Measurements from ENCODE around the gene MCTP2. TPM values are rescaled to one million over a fixed set of nuclear protein-coding genes. Genes with fewer than 3 reads are reported as not detected.

MCTP2 gene
- total RNA-seq (2014; rRNA removed; shearing (Covaris generic)), result 0.18 and 0.72 TPM in 2 replicates

GRCh38 chr15:94230883-94231722, at the start of gene MCTP2:
MCTP2 (plus strand) TSS chr15:94231561; CDS start chr15:94298266, 66,705 bp downstream.
- Histone ChIP-seq H3K27ac (no peak within 1 kb of the TSS), H3K36me3 (no peaks in the 10 kb centered on the region), H3K4me1 (replicated peaks) (no peaks in the 10 kb centered on the region), H3K27me3 (replicated peaks) (peaks cover 6% of the 10 kb centered on the region; the same call in 1 of the 2 replicates), H3K9me3 (replicated peaks) (no peaks in the 10 kb centered on the region), H3K4me3 (peak within 1 kb of the TSS; percentile 35)
- DNase-seq (ENCODE audit: low read depth in 1 of 2, low spot score in 2 of 2), result peak; percentile 35 to 50

- H3K4me3 ChIP-seq, result no peak overlapping the region
- H3K36me3 ChIP-seq, result no peaks in the 10 kb centered on the region
- H3K4me1 ChIP-seq (replicated peaks), result no peaks in the 10 kb centered on the region
- H3K9me3 ChIP-seq (replicated peaks), result no peaks in the 10 kb centered on the region
- no peak overlapping the region for H3K27ac ChIP-seq
- no peaks in the 10 kb centered on the region for H3K27me3 ChIP-seq (replicated peaks)
- DNase-seq (ENCODE audit: low read depth in 1 of 2, low spot score in 2 of 2), result no peak
Measured at GRCh38 chr15:94182883-94183282, 48.5 kb upstream of the MCTP2 start.

- 0 out of 2 replicates have a peak, but pooled peaks cover 4% of the 10 kb centered on the region for H3K27me3 ChIP-seq (replicated peaks)
- H3K9me3 ChIP-seq (replicated peaks), result no peaks in the 10 kb centered on the region
- H3K27ac ChIP-seq, result no peak overlapping the region
- H3K36me3 ChIP-seq, result no peaks in the 10 kb centered on the region
- DNase-seq (ENCODE audit: low read depth in 1 of 2, low spot score in 2 of 2), result no peak
- H3K4me3 ChIP-seq, result no peak overlapping the region
- H3K4me1 ChIP-seq (replicated peaks), result no peaks in the 10 kb centered on the region
Measured at GRCh38 chr15:94185547-94186236, 45.7 kb upstream of the MCTP2 start.

- Histone ChIP-seq H3K27ac (no peak overlapping the region), H3K4me3 (no peak overlapping the region), H3K27me3 (replicated peaks) (0 out of 2 replicates have a peak, but pooled peaks cover 4% of the 10 kb centered on the region), H3K36me3 (no peaks in the 10 kb centered on the region), H3K4me1 (replicated peaks) (no peaks in the 10 kb centered on the region), H3K9me3 (replicated peaks) (no peaks in the 10 kb centered on the region)
- DNase-seq (ENCODE audit: low read depth in 1 of 2, low spot score in 2 of 2), result no peak
Measured at GRCh38 chr15:94186770-94187331, 44.5 kb upstream of the MCTP2 start.

GRCh38 chr15:94193906-94194305, 37.5 kb upstream of the MCTP2 start:
- H3K27ac ChIP-seq, result no peak overlapping the region
- H3K9me3 ChIP-seq (replicated peaks), result no peaks in the 10 kb centered on the region
- no peak for DNase-seq (ENCODE audit: low read depth in 1 of 2, low spot score in 2 of 2)
- no peak overlapping the region for H3K4me3 ChIP-seq
- H3K4me1 ChIP-seq (replicated peaks), result peaks cover 15% of the 10 kb centered on the region
- H3K27me3 ChIP-seq (replicated peaks), result no peaks in the 10 kb centered on the region
- no peaks in the 10 kb centered on the region for H3K36me3 ChIP-seq

GRCh38 chr15:94196531-94196930, 34.8 kb upstream of the MCTP2 start:
- DNase-seq (ENCODE audit: low read depth in 1 of 2, low spot score in 2 of 2), result peak in 1 of 2 experiments; percentile 28
- Histone ChIP-seq H3K9me3 (replicated peaks) (no peaks in the 10 kb centered on the region), H3K4me1 (replicated peaks) (peaks cover 15% of the 10 kb centered on the region), H3K36me3 (no peaks in the 10 kb centered on the region), H3K4me3 (no peak overlapping the region), H3K27ac (no peak overlapping the region), H3K27me3 (replicated peaks) (no peaks in the 10 kb centered on the region)

GRCh38 chr15:94198633-94199032, 32.7 kb upstream of the MCTP2 start:
- Histone ChIP-seq H3K4me1 (replicated peaks) (peaks cover 15% of the 10 kb centered on the region), H3K4me3 (no peak overlapping the region), H3K27ac (no peak overlapping the region), H3K27me3 (replicated peaks) (no peaks in the 10 kb centered on the region), H3K9me3 (replicated peaks) (no peaks in the 10 kb centered on the region), H3K36me3 (no peaks in the 10 kb centered on the region)
- no peak for DNase-seq (ENCODE audit: low read depth in 1 of 2, low spot score in 2 of 2)

GRCh38 chr15:94199725-94200124, 31.6 kb upstream of the MCTP2 start:
- no peaks in the 10 kb centered on the region for H3K9me3 ChIP-seq (replicated peaks)
- no peaks in the 10 kb centered on the region for H3K27me3 ChIP-seq (replicated peaks)
- no peak overlapping the region for H3K4me3 ChIP-seq
- H3K36me3 ChIP-seq, result no peaks in the 10 kb centered on the region
- peaks cover 16% of the 10 kb centered on the region for H3K4me1 ChIP-seq (replicated peaks)
- no peak overlapping the region for H3K27ac ChIP-seq
- DNase-seq (ENCODE audit: low read depth in 1 of 2, low spot score in 2 of 2), result no peak

GRCh38 chr15:94203306-94203705, 28.1 kb upstream of the MCTP2 start:
- H3K27ac ChIP-seq, result no peak overlapping the region
- H3K36me3 ChIP-seq, result no peaks in the 10 kb centered on the region
- peaks cover 21% of the 10 kb centered on the region for H3K4me1 ChIP-seq (replicated peaks)
- H3K4me3 ChIP-seq, result no peak overlapping the region
- H3K27me3 ChIP-seq (replicated peaks), result no peaks in the 10 kb centered on the region
- no peaks in the 10 kb centered on the region for H3K9me3 ChIP-seq (replicated peaks)
- DNase-seq (ENCODE audit: low read depth in 1 of 2, low spot score in 2 of 2), result no peak

GRCh38 chr15:94205366-94205765, 26.0 kb upstream of the MCTP2 start:
- no peaks in the 10 kb centered on the region for H3K9me3 ChIP-seq (replicated peaks)
- no peak overlapping the region for H3K4me3 ChIP-seq
- H3K36me3 ChIP-seq, result no peaks in the 10 kb centered on the region
- H3K4me1 ChIP-seq (replicated peaks), result peaks cover 21% of the 10 kb centered on the region
- no peaks in the 10 kb centered on the region for H3K27me3 ChIP-seq (replicated peaks)
- peak overlapping the region; percentile 80 for H3K27ac ChIP-seq
- peak; percentile 56 for DNase-seq (ENCODE audit: low read depth in 1 of 2, low spot score in 2 of 2)

- Histone ChIP-seq H3K27me3 (replicated peaks) (no peaks in the 10 kb centered on the region), H3K27ac (peak overlapping the region; percentile 80), H3K36me3 (no peaks in the 10 kb centered on the region), H3K9me3 (replicated peaks) (no peaks in the 10 kb centered on the region), H3K4me3 (no peak overlapping the region), H3K4me1 (replicated peaks) (peaks cover 21% of the 10 kb centered on the region)
- DNase-seq (ENCODE audit: low read depth in 1 of 2, low spot score in 2 of 2), result peak; percentile 67 to 73
Measured at GRCh38 chr15:94206463-94207167, 24.7 kb upstream of the MCTP2 start.

GRCh38 chr15:94212291-94212690, 19.1 kb upstream of the MCTP2 start:
- no peaks in the 10 kb centered on the region for H3K9me3 ChIP-seq (replicated peaks)
- no peak overlapping the region for H3K27ac ChIP-seq
- no peak for DNase-seq (ENCODE audit: low read depth in 1 of 2, low spot score in 2 of 2)
- no peaks in the 10 kb centered on the region for H3K36me3 ChIP-seq
- H3K27me3 ChIP-seq (replicated peaks), result 0 out of 2 replicates have a peak, but pooled peaks cover 4% of the 10 kb centered on the region
- H3K4me3 ChIP-seq, result no peak overlapping the region
- H3K4me1 ChIP-seq (replicated peaks), result no peaks in the 10 kb centered on the region

- peaks cover 5% of the 10 kb centered on the region; the same call in 1 of the 2 replicates for H3K27me3 ChIP-seq (replicated peaks)
- H3K27ac ChIP-seq, result no peak overlapping the region
- no peaks in the 10 kb centered on the region for H3K36me3 ChIP-seq
- no peak overlapping the region for H3K4me3 ChIP-seq
- no peak for DNase-seq (ENCODE audit: low read depth in 1 of 2, low spot score in 2 of 2)
- H3K9me3 ChIP-seq (replicated peaks), result no peaks in the 10 kb centered on the region
- H3K4me1 ChIP-seq (replicated peaks), result peaks cover 6% of the 10 kb centered on the region; the same call in 1 of the 2 replicates
Measured at GRCh38 chr15:94225616-94226015, 5.7 kb upstream of the MCTP2 start.

Data from SJSA1 (cell line).